Activated T-helper 2 cell treated with anti-CD3 and anti-CD28 coated beads, Interferon-gamma antibody, Interleukin-2, Interleukin-4, amounts not matched to agents 10 μg/mL and 5 μg/mL and 100 μg/mL, durations not matched to agents 14 hours and 24 hours and 36 hours (primary cell): Measurements from ENCODE around the gene LIPC. TPM values are rescaled to one million over a fixed set of nuclear protein-coding genes. Genes with fewer than 3 reads are reported as not detected.
A peak's percentile ranks its signal among the peaks of the same experiment; 100 is the strongest.

Experiments
- DNase-seq: peaks from one replicate; pipeline ENCODE4 v3.0.0; 2021; ENCODE audit warnings: low spot score
- H3K27ac Mint-ChIP-seq: one replicate; pipeline ENCODE4 v1.8.0; 2021; ENCODE audit warnings: mixed read lengths
- H3K27me3 Mint-ChIP-seq: one replicate; pipeline ENCODE4 v1.8.0; 2021; ENCODE audit warnings: low read depth, mixed read lengths
- H3K36me3 Mint-ChIP-seq: one replicate; pipeline ENCODE4 v1.8.0; 2021; ENCODE audit warnings: low read depth, mixed read lengths
- H3K4me1 Mint-ChIP-seq: one replicate; pipeline ENCODE4 v1.8.0; 2021; ENCODE audit warnings: low read depth, mixed read lengths
- H3K4me3 Mint-ChIP-seq: one replicate; pipeline ENCODE4 v1.8.0; 2021; ENCODE audit warnings: low read depth, mild to moderate bottlenecking, moderate library complexity, mixed read lengths
- H3K9me3 Mint-ChIP-seq: one replicate; pipeline ENCODE4 v1.8.0; 2021; ENCODE audit warnings: mixed read lengths
- intact Hi-C: fragments of 100-400 bp; cut with micrococcal nuclease; formaldehyde crosslinking; loops from one replicate; pipeline ENCODE4 v1.15.1; 2023
- total RNA-seq: library from RNA; stranded (reverse); gene quantifications from 2 replicates; pipeline ENCODE4 v1.2.3, GENCODE V29; 2022

Gene LIPC
- total RNA-seq, 1 donor from 2014 or later = 1.7 TPM

DNA sequence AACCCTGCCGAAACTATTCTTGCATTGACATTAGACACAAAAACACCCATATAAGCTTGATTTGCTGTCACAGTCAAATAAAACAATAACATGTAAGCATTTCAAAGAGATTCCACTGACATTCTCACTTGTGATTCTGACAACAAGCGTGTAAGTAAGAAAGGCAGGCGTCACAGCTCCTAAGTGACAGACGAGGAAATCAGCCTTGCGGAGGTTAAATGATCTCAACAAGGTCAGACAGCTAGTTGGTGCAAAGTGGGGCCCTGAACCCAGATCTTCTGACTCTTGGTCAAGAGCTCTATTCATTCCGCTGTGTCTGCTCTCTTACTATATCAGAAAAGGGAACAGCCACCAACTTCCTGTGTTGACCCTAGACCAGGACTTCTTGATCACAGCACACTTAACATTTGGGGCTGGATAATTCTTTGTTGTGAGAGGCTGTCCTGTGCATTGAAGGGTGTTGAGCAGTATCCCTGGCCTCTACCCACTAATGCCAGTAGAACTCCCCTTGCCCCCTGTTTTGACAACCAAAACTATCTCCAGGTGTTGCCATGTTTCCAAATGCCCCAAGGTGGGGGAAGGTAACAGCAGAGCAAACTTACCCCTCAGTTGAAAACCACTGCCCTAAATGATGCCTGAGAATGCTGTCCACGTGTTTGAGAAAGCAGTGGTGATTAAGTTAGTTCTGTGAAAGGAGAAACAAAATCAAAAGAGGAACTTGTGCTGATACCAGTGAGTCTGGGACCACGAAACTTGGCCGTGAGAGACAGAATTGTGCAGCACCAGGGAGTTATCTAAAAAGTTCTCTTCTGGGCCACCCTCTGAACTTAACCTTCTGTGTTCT lies 86.1 kb downstream of the LIPC start:
- peak overlapping the region; percentile 18 for H3K4me3 Mint-ChIP-seq
- no peaks in the 10 kb centered on the region for H3K27me3 Mint-ChIP-seq
- no peak for DNase-seq
- peaks cover 54% of the 10 kb centered on the region for H3K4me1 Mint-ChIP-seq
- intact Hi-C loops = loop anchor here (1.0 to 5.0 kb wide), 6 partner anchors 27 to 291 kb away; no protein-coding TSS in a partner anchor
- H3K36me3 Mint-ChIP-seq = peaks cover 14% of the 10 kb centered on the region
- peaks cover 14% of the 10 kb centered on the region for H3K9me3 Mint-ChIP-seq
- H3K27ac Mint-ChIP-seq = peak overlapping the region; percentile 84

DNA sequence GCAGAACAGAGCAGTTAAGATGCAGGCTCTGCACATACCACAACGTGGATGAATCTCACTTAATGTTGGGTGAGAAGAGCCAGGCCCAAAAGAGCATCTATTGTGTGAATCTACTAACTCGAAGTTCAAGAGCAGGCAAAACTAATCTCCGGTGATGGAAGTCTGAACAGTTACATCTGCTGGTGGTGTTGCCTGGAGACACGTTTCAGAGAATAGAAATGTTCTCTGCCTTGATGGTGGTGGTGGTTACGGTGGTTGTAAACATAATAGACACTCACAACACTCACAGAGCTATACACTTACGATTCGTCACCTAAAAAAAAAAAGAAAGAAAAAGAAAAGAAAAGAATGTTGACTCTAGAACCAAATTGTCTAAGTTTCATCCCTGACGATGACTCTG lies 86.8 kb downstream of the LIPC start:
- Mint-ChIP-seq H3K36me3 (peaks cover 14% of the 10 kb centered on the region), H3K27me3 (no peaks in the 10 kb centered on the region), H3K4me1 (peaks cover 52% of the 10 kb centered on the region), H3K4me3 (no peak overlapping the region), H3K9me3 (peaks cover 14% of the 10 kb centered on the region), H3K27ac (peak overlapping the region; percentile 84)
- no peak for DNase-seq
- intact Hi-C loops = loop anchor here (5.0 kb wide), 2 partner anchors 46 to 291 kb away; no protein-coding TSS in a partner anchor

DNA sequence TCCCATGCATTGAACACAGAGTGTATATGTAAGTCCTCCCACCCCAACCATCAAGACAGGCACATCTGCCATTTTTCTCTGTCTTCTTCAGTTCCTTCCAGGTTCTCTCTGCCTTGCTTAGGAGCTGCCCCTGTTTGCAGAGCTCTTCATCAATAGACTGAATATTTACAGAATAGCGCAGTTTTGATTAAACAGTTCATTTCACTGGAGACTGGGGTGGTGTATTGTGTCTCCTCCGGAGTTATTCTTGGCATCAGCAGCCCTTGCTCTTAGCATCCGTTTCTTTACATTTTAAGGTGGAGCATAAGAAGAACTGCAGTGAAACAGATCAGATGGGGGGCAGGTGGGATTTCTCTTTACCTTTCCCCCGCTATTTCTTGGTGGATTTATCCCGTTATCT lies 87.7 kb downstream of the LIPC start:
- Mint-ChIP-seq H3K27me3 (no peaks in the 10 kb centered on the region), H3K4me1 (peaks cover 50% of the 10 kb centered on the region), H3K4me3 (no peak overlapping the region), H3K36me3 (peaks cover 14% of the 10 kb centered on the region), H3K9me3 (peaks cover 14% of the 10 kb centered on the region), H3K27ac (no peak overlapping the region)
- DNase-seq = no peak
- intact Hi-C loops = loop anchor here (5.0 kb wide), 2 partner anchors 47 to 292 kb away; no protein-coding TSS in a partner anchor

DNA sequence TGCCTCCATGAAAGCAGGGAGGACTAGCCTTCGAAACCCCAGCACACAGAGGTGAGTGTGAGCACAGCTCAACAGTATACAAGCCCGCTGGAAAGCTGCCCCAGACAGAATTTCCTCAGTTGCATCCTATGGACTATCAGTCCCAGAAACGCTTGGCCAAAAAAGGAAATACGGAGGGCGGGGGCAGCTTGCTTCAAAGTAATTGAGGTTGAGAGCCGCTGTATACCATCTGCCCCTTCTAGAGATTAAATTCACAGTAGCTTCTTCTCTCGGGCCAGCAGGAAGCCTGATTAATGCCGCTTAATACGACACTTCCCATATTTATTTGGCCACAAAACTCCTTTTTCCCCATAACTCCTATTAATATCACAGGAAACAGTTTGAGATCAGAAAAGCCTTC lies 88.7 kb downstream of the LIPC start:
- H3K4me3 Mint-ChIP-seq = no peak overlapping the region
- no peaks in the 10 kb centered on the region for H3K27me3 Mint-ChIP-seq
- H3K36me3 Mint-ChIP-seq = peaks cover 14% of the 10 kb centered on the region
- intact Hi-C loops = no loop called here
- peaks cover 9% of the 10 kb centered on the region for H3K9me3 Mint-ChIP-seq
- peaks cover 52% of the 10 kb centered on the region for H3K4me1 Mint-ChIP-seq
- H3K27ac Mint-ChIP-seq = no peak overlapping the region
- no peak for DNase-seq

DNA sequence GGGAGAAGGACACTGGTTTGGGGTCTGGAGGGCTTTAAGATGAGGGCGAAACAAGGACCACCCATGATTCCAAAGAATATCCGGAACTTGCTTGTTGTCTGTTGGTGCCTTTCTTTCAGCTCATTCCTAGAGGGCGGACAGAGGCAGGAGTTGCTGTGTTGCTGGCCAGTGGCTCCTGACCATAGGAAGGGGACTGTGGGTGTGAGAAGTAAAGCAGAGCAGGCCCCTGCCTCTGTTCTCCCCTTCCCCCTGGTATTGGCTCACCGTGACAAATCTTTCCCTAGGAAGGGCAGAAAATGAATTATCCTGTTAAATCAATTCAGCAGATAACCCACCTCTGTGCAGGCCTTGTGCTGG lies 89.1 kb downstream of the LIPC start:
- H3K4me1 Mint-ChIP-seq = peaks cover 47% of the 10 kb centered on the region
- H3K27ac Mint-ChIP-seq = no peak overlapping the region
- H3K36me3 Mint-ChIP-seq = peaks cover 10% of the 10 kb centered on the region
- DNase-seq = no peak
- H3K27me3 Mint-ChIP-seq = no peaks in the 10 kb centered on the region
- peaks cover 5% of the 10 kb centered on the region for H3K9me3 Mint-ChIP-seq
- no peak overlapping the region for H3K4me3 Mint-ChIP-seq
- intact Hi-C loops = no loop called here

DNA sequence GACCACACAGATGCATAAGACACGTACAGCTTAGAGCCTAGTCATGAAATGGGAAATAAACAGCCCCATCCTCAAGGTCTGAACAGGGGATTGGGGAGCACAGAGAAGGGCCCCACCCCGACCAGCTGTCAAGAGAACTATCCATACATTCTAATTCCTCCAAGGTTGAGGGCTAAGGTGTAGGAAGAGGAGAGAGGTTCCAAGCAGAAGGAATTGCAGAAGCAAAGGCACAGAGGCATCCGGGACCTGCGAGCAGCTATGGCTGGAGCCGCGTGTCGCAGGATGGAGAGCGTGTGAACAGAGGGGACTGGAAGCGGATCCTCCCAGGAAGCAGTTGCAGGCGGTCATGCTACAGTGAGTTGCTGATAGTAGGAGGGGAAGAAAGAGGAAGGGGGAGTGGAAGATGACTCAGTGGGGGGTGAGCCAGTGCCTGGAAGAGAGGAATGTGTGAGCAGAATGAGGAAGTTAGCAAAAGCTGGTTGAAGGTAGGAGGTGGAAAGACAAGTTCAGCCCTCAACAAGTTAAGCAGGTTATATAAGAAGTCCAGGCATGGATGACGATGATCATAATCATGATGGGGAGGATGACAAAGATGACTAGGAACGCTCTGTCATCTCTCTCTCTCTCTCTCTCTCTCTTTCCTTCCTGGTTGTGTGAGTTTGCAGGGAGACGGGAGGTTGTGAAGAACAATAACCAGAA lies 89.7 kb downstream of the LIPC start:
- H3K4me3 Mint-ChIP-seq = no peak overlapping the region
- peaks cover 1% of the 10 kb centered on the region for H3K9me3 Mint-ChIP-seq
- DNase-seq = no peak
- H3K36me3 Mint-ChIP-seq = peaks cover 7% of the 10 kb centered on the region
- intact Hi-C loops = no loop called here
- peaks cover 42% of the 10 kb centered on the region for H3K4me1 Mint-ChIP-seq
- H3K27ac Mint-ChIP-seq = peak overlapping the region; percentile 18
- no peaks in the 10 kb centered on the region for H3K27me3 Mint-ChIP-seq

DNA sequence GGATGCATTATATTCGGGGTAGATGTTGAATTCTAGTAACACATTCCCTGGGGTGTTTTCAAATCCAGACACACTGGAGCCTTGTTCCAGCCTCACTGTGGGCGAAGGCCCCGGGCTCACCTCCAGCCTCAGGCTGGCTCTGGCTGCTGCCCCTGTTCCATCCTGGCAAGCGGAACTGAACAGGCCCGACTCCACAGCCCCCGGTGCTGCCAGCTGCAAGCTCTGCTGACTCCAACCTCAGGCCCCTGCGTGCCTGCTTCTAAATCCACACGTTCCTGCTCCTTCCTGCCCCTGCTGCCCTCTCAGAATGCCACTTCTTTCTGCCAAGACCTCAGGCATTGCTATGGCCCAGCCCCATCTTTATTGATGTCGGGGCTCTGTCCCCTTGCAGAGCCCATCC lies 90.6 kb downstream of the LIPC start:
- H3K27ac Mint-ChIP-seq = no peak overlapping the region
- no peak overlapping the region for H3K4me3 Mint-ChIP-seq
- intact Hi-C loops = no loop called here
- no peak for DNase-seq
- H3K36me3 Mint-ChIP-seq = no peaks in the 10 kb centered on the region
- H3K4me1 Mint-ChIP-seq = peaks cover 32% of the 10 kb centered on the region
- H3K27me3 Mint-ChIP-seq = no peaks in the 10 kb centered on the region
- H3K9me3 Mint-ChIP-seq = no peaks in the 10 kb centered on the region

DNA sequence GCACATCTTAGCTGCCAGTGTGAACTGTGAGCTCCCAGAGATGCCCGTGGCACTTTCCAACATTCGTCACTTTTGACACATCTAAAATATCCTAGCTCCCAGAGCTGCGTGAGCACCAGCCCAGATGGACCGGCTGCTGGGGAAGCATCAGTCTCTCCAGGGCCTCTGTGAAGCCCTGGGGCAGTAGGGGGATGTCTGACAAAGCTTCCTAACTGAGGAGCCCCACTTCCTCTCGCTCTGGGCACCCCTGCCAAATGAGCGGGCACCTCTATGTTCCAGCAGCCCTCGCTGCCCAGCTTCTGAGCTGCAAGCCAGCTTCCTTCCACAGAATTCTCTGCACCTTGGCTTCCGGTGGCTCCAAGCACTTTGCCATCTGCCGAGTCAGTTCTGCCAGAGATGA lies 91.1 kb downstream of the LIPC start:
- Mint-ChIP-seq H3K27ac (no peak overlapping the region), H3K9me3 (no peaks in the 10 kb centered on the region), H3K4me1 (peaks cover 28% of the 10 kb centered on the region), H3K27me3 (no peaks in the 10 kb centered on the region), H3K4me3 (no peak overlapping the region), H3K36me3 (no peaks in the 10 kb centered on the region)
- intact Hi-C loops = no loop called here
- DNase-seq = no peak

DNA sequence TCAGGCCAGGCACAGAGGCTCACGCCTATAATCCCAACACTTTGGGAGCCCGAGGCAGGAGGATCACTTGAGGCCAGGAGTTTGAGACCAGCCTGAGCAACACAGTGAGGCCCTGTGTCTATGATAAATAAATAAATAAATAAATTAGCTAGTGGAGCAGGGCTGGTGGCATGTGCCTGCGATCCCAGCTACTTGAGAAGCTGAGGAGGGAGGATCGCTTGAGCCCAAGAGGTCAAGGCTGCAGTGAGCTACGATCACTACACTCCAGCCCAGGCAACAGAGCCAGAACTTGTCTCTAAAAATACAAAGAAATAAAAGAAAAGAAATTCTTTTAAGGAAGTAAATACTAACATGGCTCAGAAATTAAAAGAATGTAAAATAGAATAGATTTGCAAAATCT lies 91.8 kb downstream of the LIPC start:
- Mint-ChIP-seq H3K4me3 (no peak overlapping the region), H3K36me3 (no peaks in the 10 kb centered on the region), H3K27me3 (no peaks in the 10 kb centered on the region), H3K9me3 (no peaks in the 10 kb centered on the region), H3K27ac (no peak overlapping the region), H3K4me1 (peaks cover 20% of the 10 kb centered on the region)
- no peak for DNase-seq
- intact Hi-C loops = no loop called here

DNA sequence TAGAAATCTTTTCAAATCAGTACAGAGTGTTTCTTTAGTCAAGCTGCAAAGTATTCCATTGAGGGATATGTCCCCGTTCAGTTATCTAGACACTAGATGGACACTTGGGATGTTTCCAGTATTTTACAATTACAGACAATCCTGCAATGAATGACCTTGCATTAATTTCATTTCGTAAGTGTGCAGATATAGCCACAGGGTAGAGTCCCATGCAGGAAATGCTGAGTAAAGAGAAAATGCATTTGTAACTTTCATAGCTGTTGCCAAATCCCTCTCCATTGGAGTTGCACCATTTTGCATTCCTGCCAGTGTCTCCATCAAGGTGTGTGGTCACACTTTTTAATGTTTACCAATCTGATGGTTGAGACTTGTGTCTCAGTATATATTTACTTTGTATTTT lies 92.5 kb downstream of the LIPC start:
- Mint-ChIP-seq H3K36me3 (no peaks in the 10 kb centered on the region), H3K4me3 (no peak overlapping the region), H3K9me3 (no peaks in the 10 kb centered on the region), H3K4me1 (peaks cover 18% of the 10 kb centered on the region), H3K27ac (no peak overlapping the region), H3K27me3 (no peaks in the 10 kb centered on the region)
- no peak for DNase-seq
- intact Hi-C loops = no loop called here

DNA sequence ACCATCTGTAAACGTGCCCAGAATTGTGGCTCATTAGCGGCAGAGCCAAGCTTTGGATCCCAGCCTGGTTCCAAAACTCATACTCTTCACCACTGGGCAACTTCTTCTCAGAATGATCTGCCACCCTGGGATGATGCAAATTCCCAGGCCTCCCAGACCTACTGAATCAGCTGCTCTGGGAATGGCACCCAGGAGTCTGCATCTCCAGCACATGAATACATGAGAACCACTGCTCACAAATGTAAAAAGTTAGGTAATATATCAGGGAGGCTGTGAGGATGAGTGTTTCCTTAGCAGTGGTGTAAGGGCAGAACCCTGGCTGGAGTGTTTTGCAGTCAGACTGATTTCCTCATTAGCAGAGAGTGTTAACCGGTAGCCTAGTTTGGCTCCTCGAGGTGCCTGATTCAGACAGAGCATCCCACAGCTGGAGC lies 94.2 kb downstream of the LIPC start:
- Mint-ChIP-seq H3K27me3 (no peaks in the 10 kb centered on the region), H3K9me3 (no peaks in the 10 kb centered on the region), H3K4me1 (peaks cover 10% of the 10 kb centered on the region), H3K4me3 (no peak overlapping the region), H3K27ac (no peak overlapping the region), H3K36me3 (no peaks in the 10 kb centered on the region)
- intact Hi-C loops = no loop called here
- no peak for DNase-seq

DNA sequence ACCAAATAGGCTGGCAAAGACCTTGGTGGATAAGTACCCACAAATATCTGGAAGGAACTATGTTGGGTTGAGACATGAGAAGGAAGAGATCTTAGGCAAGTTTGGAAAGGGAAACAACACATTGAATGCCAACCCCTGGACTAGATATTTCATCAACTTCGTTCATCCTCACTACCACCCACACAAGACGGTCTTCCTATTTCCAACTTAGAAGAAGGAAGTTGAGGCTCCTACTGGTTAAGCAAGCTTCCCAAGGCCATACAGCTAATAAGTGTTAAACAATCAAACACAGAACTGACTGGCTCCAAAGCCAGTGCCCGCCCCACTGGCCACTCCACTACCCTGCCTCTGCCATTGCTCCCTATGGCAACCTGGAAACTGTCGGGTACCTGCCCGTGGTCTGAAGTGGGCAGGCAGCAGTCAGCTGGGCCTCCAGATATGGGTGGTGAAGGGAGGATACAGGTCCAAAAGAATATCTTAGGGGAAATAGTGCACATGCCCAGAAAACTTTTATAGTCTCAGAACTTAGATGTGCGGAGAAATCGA lies 94.9 kb downstream of the LIPC start:
- Mint-ChIP-seq H3K4me3 (no peak overlapping the region), H3K27ac (no peak overlapping the region), H3K4me1 (peaks cover 4% of the 10 kb centered on the region), H3K36me3 (no peaks in the 10 kb centered on the region), H3K9me3 (no peaks in the 10 kb centered on the region), H3K27me3 (no peaks in the 10 kb centered on the region)
- intact Hi-C loops = no loop called here
- no peak for DNase-seq
